GM06990 (cell line): ENCODE data around the gene DMWD.

Experiments used
- DNase-seq: peaks from one replicate; pipeline ENCODE4 v3.0.0-alpha.2; 2011; ENCODE audit not compliant: insufficient read length; ENCODE audit errors: extremely low read depth
- H3K27me3 ChIP-seq: replicated peaks from 2 replicates; pipeline ENCODE4 v1.6.0; 2011; ENCODE audit warnings: low read length; ENCODE audit not compliant: control insufficient read depth, insufficient read depth
- H3K36me3 ChIP-seq: 2 replicates; pipeline ENCODE4 v1.5.1; 2011; ENCODE audit warnings: low read length; ENCODE audit not compliant: control insufficient read depth, insufficient read depth
- H3K4me3 ChIP-seq: replicated peaks from 2 replicates; pipeline ENCODE4 v1.5.1; 2011; ENCODE audit warnings: low read depth, mild to moderate bottlenecking, control low read depth, low read length
- CTCF ChIP-seq: IDR thresholded peaks from 2 replicates; pipeline ENCODE4 v1.5.1; 2011; ENCODE audit warnings: low read length, control low read depth, mild to moderate bottlenecking, inconsistent platforms; ENCODE audit not compliant: insufficient read depth, poor library complexity, severe bottlenecking

Gene DMWD

GRCh38 chr19:45824041-45824471, 31.4 kb upstream of the DMWD start:
- no peak for TF ChIP-seq CTCF
- peaks cover 63% of the 10 kb centered on the region for H3K36me3 ChIP-seq
- no peak for DNase-seq

GRCh38 chr19:45823182-45823581, 30.5 kb upstream of the DMWD start:
- TF ChIP-seq CTCF: no peak
- DNase-seq: no peak
- Histone ChIP-seq H3K36me3 (peaks cover 58% of the 10 kb centered on the region), H3K4me3 (no peak overlapping the region), H3K27me3 (no peaks in the 10 kb centered on the region)

More at GRCh38 chr19:45824041-45824471, 31.4 kb upstream of the DMWD start:
- Histone ChIP-seq H3K4me3 (no peak overlapping the region), H3K27me3 (no peaks in the 10 kb centered on the region)

- TF ChIP-seq CTCF: no peak
- DNase-seq: no peak
- H3K36me3 ChIP-seq: peaks cover 55% of the 10 kb centered on the region
- H3K27me3 ChIP-seq: no peaks in the 10 kb centered on the region
- no peak overlapping the region for H3K4me3 ChIP-seq
Observed at GRCh38 chr19:45822716-45823115, 30.1 kb upstream of the DMWD start.

GRCh38 chr19:45821570-45821969, 28.9 kb upstream of the DMWD start:
- DNase-seq: no peak
- H3K36me3 ChIP-seq: peaks cover 47% of the 10 kb centered on the region
- H3K27me3 ChIP-seq: no peaks in the 10 kb centered on the region
- TF ChIP-seq CTCF: no peak
- no peak overlapping the region for H3K4me3 ChIP-seq

- Histone ChIP-seq H3K27me3 (no peaks in the 10 kb centered on the region), H3K4me3 (no peak overlapping the region), H3K36me3 (peaks cover 45% of the 10 kb centered on the region)
- DNase-seq: no peak
- TF ChIP-seq CTCF: no peak
Observed at GRCh38 chr19:45821103-45821521, 28.5 kb upstream of the DMWD start.

- no peak for TF ChIP-seq CTCF
- DNase-seq: no peak
- no peak overlapping the region for H3K4me3 ChIP-seq
- no peaks in the 10 kb centered on the region for H3K27me3 ChIP-seq
- H3K36me3 ChIP-seq: peaks cover 40% of the 10 kb centered on the region
Observed at GRCh38 chr19:45820413-45821102, 27.9 kb upstream of the DMWD start.
